SH-SY5Y (cell line): Measurements from ENCODE around the gene RREB1.

Experiments used
- GATA2 ChIP-seq: IDR thresholded peaks from 2 replicates; pipeline ENCODE4 v1.6.1; 2011; ENCODE audit warnings: mild to moderate bottlenecking, low read depth, low read length
- GATA3 ChIP-seq: IDR thresholded peaks from 2 replicates; pipeline ENCODE4 v1.6.1; 2011; ENCODE audit warnings: low read depth, mild to moderate bottlenecking, low read length, moderate library complexity

DNA sequence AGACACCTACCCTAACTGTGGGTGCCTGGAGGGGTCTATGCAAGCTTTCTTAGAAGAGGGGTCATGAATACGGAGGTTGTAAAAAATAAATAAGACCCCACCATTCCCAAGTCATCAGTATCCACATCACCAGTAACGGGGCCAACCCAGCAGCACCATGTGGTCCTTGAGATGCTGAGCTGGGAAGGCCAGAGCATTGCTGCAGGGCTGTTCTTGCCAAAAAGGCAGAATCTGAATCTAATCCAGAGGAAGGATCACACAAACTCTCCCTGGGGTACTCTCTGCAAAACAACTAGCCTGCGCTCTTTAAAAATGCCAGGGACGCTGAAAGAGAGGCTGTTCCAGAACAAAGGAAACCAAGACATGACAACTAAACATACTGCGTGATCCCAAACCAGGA lies 162.1 kb downstream of the RREB1 start:
- no peak for TF ChIP-seq GATA2
- no peak for TF ChIP-seq GATA3
